B cell (primary cell): ENCODE measurements around the gene RASGRF2. TPM values are rescaled to one million over a fixed set of nuclear protein-coding genes. Genes with fewer than 3 reads are reported as not detected.

Experiments used
- ATAC-seq: fragments of 200-7000 bp; cut with Tn5 transposase; one replicate; pipeline ENCODE4 v1.10.0; 2021; ENCODE audit warnings: low read depth, mild to moderate bottlenecking, moderate number of reproducible peaks, moderate library complexity
- CTCF ChIA-PET: fragments of 350-600 bp; sonication (Branson Sonifier 250); formaldehyde crosslinking; loops from one replicate; lab custom pipeline; 2021; ENCODE audit warnings: antibody characterized with exemption, inconsistent platforms; lab: Charles Lee
- POLR2A ChIA-PET: fragments of 350-600 bp; sonication (Branson Sonifier 250); formaldehyde crosslinking; loops from one replicate; lab custom pipeline; 2021; ENCODE audit warnings: antibody characterized with exemption; lab: Charles Lee
- DNase-seq: peaks from one replicate; pipeline ENCODE4 v3.0.0; 2013
- H2AFZ ChIP-seq: 2 replicates; pipeline ENCODE4 v1.6.1; 2012; ENCODE audit warnings: mild to moderate bottlenecking, low read depth, low read length; ENCODE audit not compliant: insufficient read depth, poor library complexity, severe bottlenecking
- H3K27ac ChIP-seq, 2 donors: 1 replicate in 1 of 2; 2 replicates in 1 of 2; pipeline ENCODE4 v1.5.1; 2012 to 2013; ENCODE audit warnings: low read length in 2 of 2, mild to moderate bottlenecking in 2 of 2, moderate library complexity in 1 of 2
- H3K27me3 ChIP-seq, 4 experiments: fragments of 200-600 bp in 1 of 4; sonication (generic) in 1 of 4; replicated peaks in 1 of 4; 1 replicate in 2 of 4; 2 replicates in 2 of 4; pipeline versions ENCODE4 v1.6.1 to v1.7.0; 2013 to 2016; ENCODE audit warnings: low read length in 3 of 4, mild to moderate bottlenecking in 2 of 4, mixed read lengths in 1 of 4, moderate library complexity in 1 of 4; ENCODE audit not compliant: insufficient read depth in 4 of 4, control insufficient read depth in 3 of 4; ENCODE audit errors: control extremely low read depth in 1 of 4
- H3K36me3 ChIP-seq, 2 experiments: replicated peaks in 1 of 2; 1 replicate in 1 of 2; 2 replicates in 1 of 2; pipeline versions ENCODE4 v1.6.1 to v1.7.1; 2013; ENCODE audit warnings: low read length in 1 of 2; ENCODE audit not compliant: insufficient read depth in 2 of 2, control insufficient read depth in 1 of 2; ENCODE audit errors: control extremely low read depth in 1 of 2, extremely low read depth in 1 of 2
- H3K4me1 ChIP-seq, 2 donors: fragments of 200-600 bp in 1 of 2; sonication (generic) in 1 of 2; 1 replicate in 1 of 2; 2 replicates in 1 of 2; pipeline versions ENCODE4 v1.5.1 to v1.6.1; 2013 to 2017; ENCODE audit warnings: low read length in 2 of 2; ENCODE audit not compliant: control insufficient read depth in 2 of 2, insufficient read depth in 2 of 2
- H3K4me2 ChIP-seq: replicated peaks from 2 replicates; pipeline ENCODE3; 2012; ENCODE audit warnings: mild to moderate bottlenecking, low read depth, low read length; ENCODE audit not compliant: poor library complexity, severe bottlenecking
- H3K4me3 ChIP-seq, 5 experiments: fragments of 200-600 bp in 1 of 5; sonication (generic) in 1 of 5; 1 replicate in 3 of 5; 2 replicates in 2 of 5; pipeline versions ENCODE4 v1.5.1 to v1.7.0; 2011 to 2016; ENCODE audit warnings: low read length in 4 of 5, mild to moderate bottlenecking in 4 of 5, low read depth in 2 of 5, control low read depth in 1 of 5, moderate library complexity in 1 of 5; ENCODE audit not compliant: insufficient read depth in 1 of 5; ENCODE audit errors: control extremely low read depth in 1 of 5, extremely low read depth in 1 of 5
- H3K79me2 ChIP-seq: fragments of 200-600 bp; sonication (generic); one replicate; pipeline ENCODE4 v1.6.0; 2016; ENCODE audit warnings: low read length; ENCODE audit not compliant: control insufficient read depth, insufficient read depth
- H3K9ac ChIP-seq: fragments of 200-600 bp; sonication (generic); 2 replicates; pipeline ENCODE4 v1.6.1; 2017; ENCODE audit warnings: mild to moderate bottlenecking, low read length, moderate library complexity
- H3K9me3 ChIP-seq, 3 donors: one replicate each; pipeline versions ENCODE4 v1.6.1 to v1.7.1; 2013; ENCODE audit warnings: low read length in 2 of 3; ENCODE audit not compliant: control insufficient read depth in 2 of 3, insufficient read depth in 1 of 3; ENCODE audit errors: control extremely low read depth in 1 of 3
- H4K20me1 ChIP-seq: 2 replicates; pipeline ENCODE4 v1.6.0; 2012; ENCODE audit warnings: mild to moderate bottlenecking, low read length; ENCODE audit not compliant: insufficient read depth, control insufficient read depth, poor library complexity, severe bottlenecking
- H3K27ac Mint-ChIP-seq: one replicate; pipeline ENCODE4 v1.8.0; 2021; ENCODE audit warnings: mixed read lengths
- H3K27me3 Mint-ChIP-seq: one replicate; pipeline ENCODE4 v1.8.0; 2021; ENCODE audit warnings: mixed read lengths
- H3K4me1 Mint-ChIP-seq: one replicate; pipeline ENCODE4 v1.8.0; 2021; ENCODE audit warnings: mixed read lengths
- H3K4me3 Mint-ChIP-seq: one replicate; pipeline ENCODE4 v1.8.0; 2021; ENCODE audit warnings: mixed read lengths
- H3K9me3 Mint-ChIP-seq: one replicate; pipeline ENCODE4 v1.8.0; 2022; ENCODE audit warnings: mixed read lengths; ENCODE audit not compliant: insufficient read depth
- EZH2 ChIP-seq: IDR thresholded peaks from 2 replicates; pipeline ENCODE4 v1.6.1; 2012; ENCODE audit warnings: borderline replicate concordance, low read depth, mild to moderate bottlenecking, moderate library complexity, low read length; ENCODE audit not compliant: insufficient read depth, poor library complexity, severe bottlenecking
- WGBS: methylation state at CpG from one replicate; pipeline ENCODE4 v1.1.5; 2013; ENCODE audit warnings: missing lambda C conversion rate; ENCODE audit not compliant: insufficient coverage; 5-methylcytosine and 5-hydroxymethylcytosine counted together
- intact Hi-C: fragments of 100-400 bp; cut with micrococcal nuclease; formaldehyde crosslinking; loops from one replicate; pipeline ENCODE4 v1.10.0; 2022
- polyA plus RNA-seq: library from polyadenylated mRNA; depleted of rRNA; stranded (reverse); fragments of >200 nt; gene quantifications from 2 replicates; pipeline ENCODE4 v1.2.3, GENCODE V29; 2012
- total RNA-seq, 2 donors: library from RNA; stranded (reverse); fragments of 120-200 nt in 1 of 2; gene quantifications; 1 replicate in 1 of 2; 2 replicates in 1 of 2; pipeline versions ENCODE4 v1.2.3 to v1.2.4, GENCODE V29; 2013 to 2022
- TF ChIP-seq, protein P1 (sequence below): fragments of 200-600 bp; IDR thresholded peaks from one replicate; pipeline ENCODE4 v1.8.0; 2022; ENCODE audit warnings: antibody characterized with exemption, mild to moderate bottlenecking

RASGRF2 gene
- total and polyA plus RNA-seq, 2 donors (not counting 1 experiment from before 2014, with no cell fraction given) = 0.04 to 0.37 TPM

DNA sequence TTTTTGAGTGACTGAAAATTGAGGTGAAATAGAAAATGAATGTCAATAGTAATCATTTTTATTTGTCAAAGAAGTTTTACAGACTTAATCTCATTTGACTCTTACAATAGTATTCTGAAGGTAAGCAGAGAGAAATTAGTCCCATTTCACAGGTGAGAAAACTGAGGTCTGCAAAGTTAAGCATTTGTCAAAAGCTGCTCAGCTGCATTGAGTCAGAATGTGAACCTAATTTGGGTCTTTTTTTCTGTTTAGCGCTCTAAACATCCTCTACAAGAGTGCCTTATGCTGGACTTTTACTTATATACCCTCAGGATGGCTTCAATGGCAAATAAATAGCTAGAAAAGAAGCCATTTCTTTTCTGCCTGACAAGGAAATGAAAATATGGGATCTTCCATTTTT, 135.7 kb downstream of the RASGRF2 start:
- Histone ChIP-seq H3K36me3 (no peaks in the 10 kb centered on the region), H3K9me3 (no peaks in the 10 kb centered on the region), H3K79me2 (no peaks in the 10 kb centered on the region), H3K27me3 (no peaks in the 10 kb centered on the region), H3K27ac (no peak overlapping the region), H2AFZ (no peak overlapping the region), H4K20me1 (no peaks in the 10 kb centered on the region), H3K4me1 (no peaks in the 10 kb centered on the region), H3K9ac (no peak overlapping the region), H3K4me3 (no peak overlapping the region), H3K4me2 (no peak overlapping the region)
- intact Hi-C loops = no loop called here
- DNase-seq (no peak), ATAC-seq (no peak)
- Mint-ChIP-seq H3K27ac (no peak overlapping the region), H3K4me1 (no peaks in the 10 kb centered on the region), H3K4me3 (no peak overlapping the region), H3K9me3 (no peaks in the 10 kb centered on the region), H3K27me3 (peaks cover 14% of the 10 kb centered on the region)
- CTCF ChIA-PET = interaction anchor here (2.3 kb wide), 1 partner anchor 9 kb away, joined by 7 read pairs; no protein-coding TSS in a partner anchor
- POLR2A ChIA-PET = no interaction called here
- WGBS = no CpG with 5 or more reads among the region's 1 CpG
- TF ChIP-seq EZH2 = no peak
- TF ChIP-seq, protein P1, sequence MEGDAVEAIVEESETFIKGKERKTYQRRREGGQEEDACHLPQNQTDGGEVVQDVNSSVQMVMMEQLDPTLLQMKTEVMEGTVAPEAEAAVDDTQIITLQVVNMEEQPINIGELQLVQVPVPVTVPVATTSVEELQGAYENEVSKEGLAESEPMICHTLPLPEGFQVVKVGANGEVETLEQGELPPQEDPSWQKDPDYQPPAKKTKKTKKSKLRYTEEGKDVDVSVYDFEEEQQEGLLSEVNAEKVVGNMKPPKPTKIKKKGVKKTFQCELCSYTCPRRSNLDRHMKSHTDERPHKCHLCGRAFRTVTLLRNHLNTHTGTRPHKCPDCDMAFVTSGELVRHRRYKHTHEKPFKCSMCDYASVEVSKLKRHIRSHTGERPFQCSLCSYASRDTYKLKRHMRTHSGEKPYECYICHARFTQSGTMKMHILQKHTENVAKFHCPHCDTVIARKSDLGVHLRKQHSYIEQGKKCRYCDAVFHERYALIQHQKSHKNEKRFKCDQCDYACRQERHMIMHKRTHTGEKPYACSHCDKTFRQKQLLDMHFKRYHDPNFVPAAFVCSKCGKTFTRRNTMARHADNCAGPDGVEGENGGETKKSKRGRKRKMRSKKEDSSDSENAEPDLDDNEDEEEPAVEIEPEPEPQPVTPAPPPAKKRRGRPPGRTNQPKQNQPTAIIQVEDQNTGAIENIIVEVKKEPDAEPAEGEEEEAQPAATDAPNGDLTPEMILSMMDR = no peak

DNA sequence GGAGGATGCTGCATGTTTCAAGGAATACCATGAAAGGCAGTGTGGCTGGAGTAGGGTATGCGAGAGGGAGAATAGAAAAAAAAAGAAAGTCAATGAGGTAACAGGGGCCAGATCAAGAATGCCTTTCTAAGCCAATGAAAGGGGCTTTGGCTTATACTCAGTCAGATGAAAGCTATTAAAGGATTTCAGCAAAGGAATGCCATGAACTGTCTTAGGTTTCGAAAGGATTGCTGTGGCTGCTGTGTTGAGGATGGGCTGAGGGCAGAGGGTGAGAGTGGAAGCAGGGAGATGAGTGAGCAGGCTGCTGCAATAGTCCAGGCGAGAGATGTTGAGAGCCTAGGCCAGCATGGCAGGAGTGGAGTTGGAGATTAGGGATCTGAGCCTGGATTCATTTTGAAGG, 137.6 kb downstream of the RASGRF2 start:
- TF ChIP-seq EZH2 = no peak
- TF ChIP-seq, protein P1 = no peak
- POLR2A ChIA-PET = no interaction called here
- H3K4me3 Mint-ChIP-seq = no peak overlapping the region
- H3K27ac Mint-ChIP-seq = no peak overlapping the region
- H2AFZ ChIP-seq = no peak overlapping the region
- no peak for DNase-seq
- no peaks in the 10 kb centered on the region for H3K9me3 ChIP-seq
- ATAC-seq = no peak
- H3K4me1 Mint-ChIP-seq = no peaks in the 10 kb centered on the region
- H3K27me3 ChIP-seq = no peaks in the 10 kb centered on the region
- no peak overlapping the region for H3K27ac ChIP-seq
- H3K36me3 ChIP-seq = no peaks in the 10 kb centered on the region
- no peaks in the 10 kb centered on the region for H4K20me1 ChIP-seq
- CTCF ChIA-PET = interaction anchor here (2.0 kb wide), 1 partner anchor 11 kb away, joined by 5 read pairs; no protein-coding TSS in a partner anchor
- H3K4me2 ChIP-seq = no peak overlapping the region
- no peak overlapping the region for H3K4me3 ChIP-seq
- intact Hi-C loops = no loop called here
- no peaks in the 10 kb centered on the region for H3K79me2 ChIP-seq
- H3K9ac ChIP-seq = no peak overlapping the region
- H3K9me3 Mint-ChIP-seq = no peaks in the 10 kb centered on the region
- 93% methylated on average over 3 of the region's 3 CpGs for WGBS
- no peaks in the 10 kb centered on the region for H3K4me1 ChIP-seq
- peaks cover 6% of the 10 kb centered on the region for H3K27me3 Mint-ChIP-seq
